HepG2 (cell line): ENCODE data around the gene SQSTM1. TPM values are rescaled to one million over a fixed set of nuclear protein-coding genes. Genes with fewer than 3 reads are reported as not detected.
A peak's percentile ranks its signal among the peaks of the same experiment; 100 is the strongest.

Experiments used
- BORCS8-MEF2B ChIP-seq: sonication (generic); formaldehyde crosslinking; IDR thresholded peaks from 2 replicates; pipeline ENCODE4 v1.8.0; 2022; ENCODE audit warnings: mild to moderate bottlenecking, missing genetic modification reagents
- CAMTA2 ChIP-seq: sonication (generic); formaldehyde crosslinking; IDR thresholded peaks from 2 replicates; pipeline ENCODE4 v1.4.0; 2020; ENCODE audit warnings: mild to moderate bottlenecking, missing genetic modification reagents, borderline replicate concordance
- CHD4 ChIP-seq: fragments of 200-600 bp; sonication (generic); IDR thresholded peaks from 2 replicates; pipeline ENCODE4 v1.7.0; 2017; ENCODE audit warnings: mild to moderate bottlenecking, low read length, borderline replicate concordance
- DMAP1 ChIP-seq: IDR thresholded peaks from 2 replicates; pipeline ENCODE4 v1.6.1; 2016
- FOXM1 ChIP-seq: sonication (generic); formaldehyde crosslinking; IDR thresholded peaks from 2 replicates; pipeline ENCODE4 v1.5.0; 2020; ENCODE audit warnings: missing genetic modification reagents
- JDP2 ChIP-seq: sonication (generic); formaldehyde crosslinking; IDR thresholded peaks from 2 replicates; pipeline ENCODE4 v1.8.1; 2022; ENCODE audit warnings: missing genetic modification reagents, borderline replicate concordance
- KLF11 ChIP-seq: IDR thresholded peaks from 2 replicates; pipeline ENCODE4 v1.6.1; 2016; ENCODE audit warnings: missing compliant biosample characterization
- PHF8 ChIP-seq: sonication (generic); formaldehyde crosslinking; IDR thresholded peaks from 2 replicates; pipeline ENCODE4 v1.5.0; 2020; ENCODE audit warnings: missing genetic modification reagents
- RAD51 ChIP-seq: fragments of 450-650 bp; IDR thresholded peaks from 2 replicates; pipeline ENCODE4 v1.6.1; 2016; ENCODE audit warnings: borderline replicate concordance
- SP2 ChIP-seq: sonication (generic); formaldehyde crosslinking; IDR thresholded peaks from 2 replicates; pipeline ENCODE4 v1.5.1; 2020; ENCODE audit warnings: mild to moderate bottlenecking, missing genetic modification reagents
- TARDBP ChIP-seq: sonication (generic); formaldehyde crosslinking; IDR thresholded peaks from 2 replicates; pipeline ENCODE4 v1.8.0; 2022; ENCODE audit warnings: mild to moderate bottlenecking, missing genetic modification reagents
- TBL1XR1 ChIP-seq: fragments of 150-350 bp; IDR thresholded peaks from 2 replicates; pipeline ENCODE4 v1.6.1; 2014; ENCODE audit warnings: borderline replicate concordance, low read length; ENCODE audit not compliant: partially characterized antibody
- YEATS4 ChIP-seq: sonication (generic); formaldehyde crosslinking; IDR thresholded peaks from 2 replicates; pipeline ENCODE4 v1.4.0; 2020; ENCODE audit warnings: missing genetic modification reagents, borderline replicate concordance
- ZBTB20 ChIP-seq: sonication (generic); formaldehyde crosslinking; IDR thresholded peaks from 2 replicates; pipeline ENCODE4 v1.8.1; 2023; ENCODE audit warnings: missing genetic modification reagents, low read depth, mild to moderate bottlenecking, borderline replicate concordance
- ZNF143 ChIP-seq: sonication (generic); formaldehyde crosslinking; IDR thresholded peaks from 2 replicates; pipeline ENCODE4 v1.4.0; 2020; ENCODE audit warnings: missing genetic modification reagents
- ZNF547 ChIP-seq: sonication (generic); formaldehyde crosslinking; IDR thresholded peaks from 2 replicates; pipeline ENCODE4 v1.5.1; 2020; ENCODE audit warnings: mild to moderate bottlenecking, missing genetic modification reagents
- ZNF589 ChIP-seq: sonication (generic); formaldehyde crosslinking; conservative IDR thresholded peaks from 2 replicates; pipeline ENCODE4 v1.8.0; 2022; ENCODE audit warnings: mild to moderate bottlenecking, moderate library complexity, missing genetic modification reagents
- ZNF674 ChIP-seq: sonication (generic); formaldehyde crosslinking; IDR thresholded peaks from 2 replicates; pipeline ENCODE4 v1.5.0; 2020; ENCODE audit warnings: low read depth, mild to moderate bottlenecking, missing genetic modification reagents
- ZNF709 ChIP-seq: sonication (generic); formaldehyde crosslinking; IDR thresholded peaks from 2 replicates; pipeline ENCODE4 v1.5.0; 2020; ENCODE audit warnings: mild to moderate bottlenecking, missing genetic modification reagents
- polyA plus RNA-seq, 8 experiments: library from polyadenylated mRNA; depleted of rRNA in 3 of 8; stranded (reverse) in 7 of 8; unstranded in 1 of 8; fragments of >200 nt; fragmentation: Illumina TruSeq in 4 of 8; extraction: Trizol in 4 of 8; gene quantifications; 2 replicates each; pipeline versions ENCODE4 v1.2.1 to v1.2.3, GENCODE V29; 2011 to 2016; ENCODE audit warnings: low read depth in 4 of 8, missing spikeins in 1 of 8, mixed read lengths in 1 of 8; ENCODE audit not compliant: insufficient read depth in 1 of 8
- total RNA-seq, 5 experiments: library from RNA; depleted of rRNA; stranded (reverse); fragments of >200 nt; fragmentation: Illumina TruSeq; extraction: Trizol; gene quantifications; 2 replicates each; pipeline ENCODE4 v1.2.3, GENCODE V29; 2016; ENCODE audit warnings: low read depth in 1 of 5
- TF ChIP-seq, protein P1 (sequence below): sonication (generic); formaldehyde crosslinking; conservative IDR thresholded peaks from 2 replicates; pipeline ENCODE4 v1.8.0; 2022; ENCODE audit warnings: missing genetic modification reagents
- TF ChIP-seq, protein P2 (sequence below): sonication (generic); formaldehyde crosslinking; IDR thresholded peaks from 2 replicates; pipeline ENCODE4 v1.4.0; 2020; ENCODE audit warnings: mild to moderate bottlenecking, missing genetic modification reagents
- TF ChIP-seq, protein P3 (sequence below): sonication (generic); formaldehyde crosslinking; IDR thresholded peaks from 2 replicates; pipeline ENCODE4 v1.5.0; 2020; ENCODE audit warnings: missing genetic modification reagents
- TF ChIP-seq, protein P4 (sequence below): sonication (generic); formaldehyde crosslinking; IDR thresholded peaks from 2 replicates; pipeline ENCODE4 v1.5.0; 2020; ENCODE audit warnings: missing genetic modification reagents
- TF ChIP-seq, protein P5 (sequence below): sonication (generic); formaldehyde crosslinking; IDR thresholded peaks from 2 replicates; pipeline ENCODE4 v1.4.0; 2020; ENCODE audit warnings: missing genetic modification reagents; ENCODE audit errors: not compliant biosample characterization

The SQSTM1 gene
- total and polyA plus RNA-seq, 2 of the 13 experiments (the other 11 are each of a cell fraction or from before 2014, with no cell fraction given), result 90.9 to 160 TPM

DNA sequence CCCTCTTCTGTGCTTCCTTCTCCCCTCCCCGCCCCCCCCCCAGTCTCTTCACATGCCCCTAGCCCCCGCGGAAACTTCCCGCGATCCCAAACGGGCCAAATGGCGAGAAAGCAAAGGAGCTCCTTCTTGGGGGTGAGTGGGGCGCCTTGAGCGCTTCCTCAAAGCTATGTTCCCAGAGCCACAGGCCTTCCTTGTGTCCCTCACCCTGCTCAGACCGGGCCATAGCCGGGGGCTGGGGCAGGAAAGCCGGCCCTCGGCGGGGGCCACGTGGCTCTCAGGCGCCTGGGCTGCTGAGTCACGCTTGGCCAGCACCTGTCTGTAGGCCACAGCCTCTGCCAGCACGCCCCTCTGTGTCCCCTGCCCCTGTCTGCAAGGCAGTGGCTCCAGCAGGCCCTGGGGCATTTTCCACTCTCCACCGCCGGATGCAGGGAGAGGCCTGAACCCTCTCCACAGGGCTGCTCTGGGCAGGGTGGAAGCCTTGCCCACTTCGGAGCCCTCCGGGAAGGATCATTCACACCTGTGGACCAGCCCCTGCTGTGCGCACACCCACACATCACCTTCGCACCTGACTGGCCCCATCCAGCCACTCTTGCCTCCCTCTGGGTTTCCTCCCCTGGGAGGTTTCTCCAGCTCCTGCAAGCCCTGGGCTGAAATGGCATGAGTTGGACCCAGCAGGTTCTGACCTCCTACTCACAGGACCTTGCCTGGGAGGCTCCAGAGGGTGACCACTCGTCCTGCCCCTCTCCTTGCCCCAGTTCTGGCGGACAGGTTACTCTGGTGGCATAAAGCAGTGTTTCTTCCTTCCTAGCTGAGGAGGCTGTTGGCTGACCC, 1.2 kb upstream of the SQSTM1 start (continued):
- TF ChIP-seq ZBTB20 (peak; percentile 42; the same call in 1 of the 2 replicates), PHF8 (CRISPR knock-in tag) (0 out of 2 replicates have a peak, but pooled peaks have one; percentile 48), CAMTA2 (CRISPR knock-in tag) (no peak), ZNF709 (no peak), ZNF547 (CRISPR knock-in tag) (0 out of 2 replicates have a peak, but pooled peaks have one; percentile 15), ZNF143 (CRISPR knock-in tag) (no peak; the same call in 1 of the 2 replicates), RAD51 (no peak), KLF11 (CRISPR knock-in tag) (peak; percentile 73; the same call in 1 of the 2 replicates), SP2 (CRISPR knock-in tag) (peak; percentile 1; the same call in 1 of the 2 replicates), ZNF589 (CRISPR knock-in tag) (peak; percentile 57; the same call in 1 of the 2 replicates), YEATS4 (CRISPR knock-in tag) (peak; percentile 57; the same call in 1 of the 2 replicates), FOXM1 (CRISPR knock-in tag) (no peak), TBL1XR1 (no peak), TARDBP (CRISPR knock-in tag) (no peak; the same call in 1 of the 2 replicates), CHD4 (0 out of 2 replicates have a peak, but pooled peaks have one; percentile 12), DMAP1 (CRISPR knock-in tag) (peak; percentile 92), ZNF674 (CRISPR knock-in tag) (peak; percentile 91; the same call in 1 of the 2 replicates), BORCS8-MEF2B (CRISPR knock-in tag) (peak; percentile 81; the same call in 1 of the 2 replicates), JDP2 (CRISPR knock-in tag) (no peak)
- TF ChIP-seq, protein P1, sequence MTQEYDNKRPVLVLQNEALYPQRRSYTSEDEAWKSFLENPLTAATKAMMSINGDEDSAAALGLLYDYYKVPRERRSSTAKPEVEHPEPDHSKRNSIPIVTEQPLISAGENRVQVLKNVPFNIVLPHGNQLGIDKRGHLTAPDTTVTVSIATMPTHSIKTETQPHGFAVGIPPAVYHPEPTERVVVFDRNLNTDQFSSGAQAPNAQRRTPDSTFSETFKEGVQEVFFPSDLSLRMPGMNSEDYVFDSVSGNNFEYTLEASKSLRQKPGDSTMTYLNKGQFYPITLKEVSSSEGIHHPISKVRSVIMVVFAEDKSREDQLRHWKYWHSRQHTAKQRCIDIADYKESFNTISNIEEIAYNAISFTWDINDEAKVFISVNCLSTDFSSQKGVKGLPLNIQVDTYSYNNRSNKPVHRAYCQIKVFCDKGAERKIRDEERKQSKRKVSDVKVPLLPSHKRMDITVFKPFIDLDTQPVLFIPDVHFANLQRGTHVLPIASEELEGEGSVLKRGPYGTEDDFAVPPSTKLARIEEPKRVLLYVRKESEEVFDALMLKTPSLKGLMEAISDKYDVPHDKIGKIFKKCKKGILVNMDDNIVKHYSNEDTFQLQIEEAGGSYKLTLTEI, result no peak
- TF ChIP-seq, protein P2, sequence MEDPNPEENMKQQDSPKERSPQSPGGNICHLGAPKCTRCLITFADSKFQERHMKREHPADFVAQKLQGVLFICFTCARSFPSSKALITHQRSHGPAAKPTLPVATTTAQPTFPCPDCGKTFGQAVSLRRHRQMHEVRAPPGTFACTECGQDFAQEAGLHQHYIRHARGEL (CRISPR knock-in tag), result peak; percentile 43; the same call in 1 of the 2 replicates
- TF ChIP-seq, protein P3, sequence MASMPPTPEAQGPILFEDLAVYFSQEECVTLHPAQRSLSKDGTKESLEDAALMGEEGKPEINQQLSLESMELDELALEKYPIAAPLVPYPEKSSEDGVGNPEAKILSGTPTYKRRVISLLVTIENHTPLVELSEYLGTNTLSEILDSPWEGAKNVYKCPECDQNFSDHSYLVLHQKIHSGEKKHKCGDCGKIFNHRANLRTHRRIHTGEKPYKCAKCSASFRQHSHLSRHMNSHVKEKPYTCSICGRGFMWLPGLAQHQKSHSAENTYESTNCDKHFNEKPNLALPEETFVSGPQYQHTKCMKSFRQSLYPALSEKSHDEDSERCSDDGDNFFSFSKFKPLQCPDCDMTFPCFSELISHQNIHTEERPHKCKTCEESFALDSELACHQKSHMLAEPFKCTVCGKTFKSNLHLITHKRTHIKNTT (CRISPR knock-in tag), result no peak
- TF ChIP-seq, protein P4, sequence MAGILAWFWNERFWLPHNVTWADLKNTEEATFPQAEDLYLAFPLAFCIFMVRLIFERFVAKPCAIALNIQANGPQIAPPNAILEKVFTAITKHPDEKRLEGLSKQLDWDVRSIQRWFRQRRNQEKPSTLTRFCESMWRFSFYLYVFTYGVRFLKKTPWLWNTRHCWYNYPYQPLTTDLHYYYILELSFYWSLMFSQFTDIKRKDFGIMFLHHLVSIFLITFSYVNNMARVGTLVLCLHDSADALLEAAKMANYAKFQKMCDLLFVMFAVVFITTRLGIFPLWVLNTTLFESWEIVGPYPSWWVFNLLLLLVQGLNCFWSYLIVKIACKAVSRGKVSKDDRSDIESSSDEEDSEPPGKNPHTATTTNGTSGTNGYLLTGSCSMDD (CRISPR knock-in tag), result peak; percentile 86; the same call in 1 of the 2 replicates
- TF ChIP-seq, protein P5, sequence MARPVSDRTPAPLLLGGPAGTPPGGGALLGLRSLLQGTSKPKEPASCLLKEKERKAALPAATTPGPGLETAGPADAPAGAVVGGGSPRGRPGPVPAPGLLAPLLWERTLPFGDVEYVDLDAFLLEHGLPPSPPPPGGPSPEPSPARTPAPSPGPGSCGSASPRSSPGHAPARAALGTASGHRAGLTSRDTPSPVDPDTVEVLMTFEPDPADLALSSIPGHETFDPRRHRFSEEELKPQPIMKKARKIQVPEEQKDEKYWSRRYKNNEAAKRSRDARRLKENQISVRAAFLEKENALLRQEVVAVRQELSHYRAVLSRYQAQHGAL (CRISPR knock-in tag), result no peak
